GM18507 (cell line): ENCODE results near the gene B4GALT2.

ENCODE experiments used
- DNase-seq: peaks from one replicate; pipeline ENCODE4 v3.0.0; 2011; ENCODE audit warnings: low read depth; ENCODE audit not compliant: insufficient read length; ENCODE audit errors: extremely low spot score
- FAIRE-seq: peaks from 2 replicates; lab custom pipeline; 2011; peaks lifted over from hg19 to GRCh38; lab: Jason Lieb, UNC

B4GALT2 gene

GRCh38 chr1:43965316-43965715 is 13.7 kb upstream of the B4GALT2 start:
- FAIRE-seq (no peak), DNase-seq (no peak)

- FAIRE-seq, result no peak
Observed at GRCh38 chr1:43968348-43968948, 10.6 kb upstream of the B4GALT2 start.

GRCh38 chr1:43969416-43969745 is 9.6 kb upstream of the B4GALT2 start:
- DNase-seq (no peak), FAIRE-seq (no peak)

More at GRCh38 chr1:43968348-43968948, 10.6 kb upstream of the B4GALT2 start:
- DNase-seq, result no peak

- DNase-seq (peak; percentile 96), FAIRE-seq (peak; percentile 99)
Observed at GRCh38 chr1:43969746-43970466, 9.1 kb upstream of the B4GALT2 start, which contains the start of gene DPH2. Gene DPH2 (plus strand): TSS chr1:43970010. CDS start chr1:43970176, 166 bp downstream.

- FAIRE-seq, result no peak
- DNase-seq, result no peak
Observed at GRCh38 chr1:43970502-43970901, 8.5 kb upstream of the B4GALT2 start.

GRCh38 chr1:43970911-43971310 is 8.1 kb upstream of the B4GALT2 start:
- DNase-seq (no peak), FAIRE-seq (no peak)

GRCh38 chr1:43971336-43971980 is 7.6 kb upstream of the B4GALT2 start:
- FAIRE-seq, result no peak
- no peak for DNase-seq

GRCh38 chr1:43973981-43974442 is 5.0 kb upstream of the B4GALT2 start:
- no peak for DNase-seq
- FAIRE-seq, result no peak

GRCh38 chr1:43974443-43975248 is 4.4 kb upstream of the B4GALT2 start, which contains the start of gene ATP6V0B:
Gene ATP6V0B (plus strand): TSS chr1:43974960. CDS start chr1:43975041, 81 bp downstream.
- DNase-seq (peak; percentile 89), FAIRE-seq (peak; percentile 93)

GRCh38 chr1:43975249-43975961 is 3.6 kb upstream of the B4GALT2 start:
- peak; percentile 47 for FAIRE-seq

GRCh38 chr1:43976045-43976444 is 3.0 kb upstream of the B4GALT2 start:
- FAIRE-seq, result no peak
- DNase-seq, result no peak

More at GRCh38 chr1:43975249-43975961, 3.6 kb upstream of the B4GALT2 start:
- DNase-seq, result no peak

- no peak for FAIRE-seq
Observed at GRCh38 chr1:43976890-43977289, 2.1 kb upstream of the B4GALT2 start.

GRCh38 chr1:43977376-43978263 is 1.4 kb upstream of the B4GALT2 start:
- DNase-seq, result no peak
- no peak for FAIRE-seq

More at GRCh38 chr1:43976890-43977289, 2.1 kb upstream of the B4GALT2 start:
- no peak for DNase-seq

GRCh38 chr1:43978264-43978550 is 803 bp upstream of the B4GALT2 start:
- DNase-seq, result no peak

GRCh38 chr1:43979261-43979527 is 184 bp downstream of the B4GALT2 start:
- FAIRE-seq, result no peak
- DNase-seq, result no peak

More at GRCh38 chr1:43978264-43978550, 803 bp upstream of the B4GALT2 start:
- no peak for FAIRE-seq

- DNase-seq (no peak), FAIRE-seq (peak; percentile 55)
Observed at GRCh38 chr1:43979528-43980254, 681 bp downstream of the B4GALT2 start.

GRCh38 chr1:43980255-43981134 is 1.5 kb downstream of the B4GALT2 start:
- FAIRE-seq, result no peak
- no peak for DNase-seq
